HG03439 (cell line): Measurements from ENCODE around the gene MAGEF1.

Experiments used
- ATAC-seq: cut with Tn5 transposase; IDR thresholded peaks from one replicate; pipeline ENCODE4 v1.9.1; 2021; ENCODE audit warnings: mild to moderate bottlenecking, moderate library complexity; ENCODE audit not compliant: unreplicated experiment

Gene MAGEF1

GRCh38 chr3:184690192-184690883 lies 21.5 kb downstream of the MAGEF1 start:
- no peak for ATAC-seq

DNA sequence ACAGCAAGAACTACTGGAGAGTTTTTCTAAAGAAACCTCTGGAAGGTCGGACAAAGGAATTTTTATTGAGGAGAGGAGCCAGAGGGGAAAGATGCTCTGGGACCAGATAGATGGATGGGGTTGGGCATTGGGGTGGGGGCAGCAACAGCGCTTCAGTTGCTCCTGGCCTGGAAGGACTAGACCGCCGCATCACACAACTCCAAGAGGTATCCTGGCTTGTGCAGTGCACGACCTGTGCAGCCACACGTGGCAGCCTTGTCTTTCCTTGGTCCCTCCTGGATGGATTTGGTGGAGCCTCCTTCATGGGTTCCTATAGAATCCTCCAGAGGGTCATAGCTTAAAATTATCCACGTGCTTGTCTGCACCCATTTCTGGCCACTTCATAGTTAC lies 23.0 kb downstream of the MAGEF1 start:
- no peak for ATAC-seq

DNA sequence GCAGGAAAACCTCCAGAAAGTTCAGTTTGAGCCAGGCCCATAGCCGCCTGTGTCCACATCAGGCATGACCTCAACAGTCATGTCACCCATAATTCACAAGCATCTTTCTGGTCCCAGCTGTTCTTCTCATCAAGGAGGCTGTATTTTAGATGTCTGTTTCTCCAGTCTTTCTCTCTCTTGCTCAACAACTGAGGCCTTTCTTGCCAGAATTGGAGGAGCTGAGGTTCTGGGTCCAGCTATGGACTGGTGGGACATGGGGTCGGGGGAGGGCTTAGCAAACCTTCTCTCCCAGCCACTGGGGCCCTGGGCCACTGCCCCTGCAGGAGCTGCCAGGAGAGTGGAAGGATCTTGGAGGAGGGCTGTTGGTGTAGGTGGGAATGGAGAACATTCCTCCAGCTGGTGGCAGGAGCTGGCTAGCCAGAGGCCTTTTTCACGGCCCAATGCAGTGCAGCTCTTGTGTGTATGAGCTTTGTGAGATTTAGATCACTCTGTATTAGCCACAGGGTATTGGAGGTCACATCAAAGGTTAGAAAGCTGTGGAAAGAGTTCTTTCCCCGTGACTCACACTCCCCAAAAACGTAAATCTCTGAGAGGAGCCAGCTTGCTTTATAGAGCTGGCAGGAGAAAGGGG lies 23.5 kb downstream of the MAGEF1 start:
- no peak for ATAC-seq

- no peak for ATAC-seq
Measured at GRCh38 chr3:184687363-184688015, 24.4 kb downstream of the MAGEF1 start.

- no peak for ATAC-seq
Measured at GRCh38 chr3:184685646-184686045, 26.2 kb downstream of the MAGEF1 start.

DNA sequence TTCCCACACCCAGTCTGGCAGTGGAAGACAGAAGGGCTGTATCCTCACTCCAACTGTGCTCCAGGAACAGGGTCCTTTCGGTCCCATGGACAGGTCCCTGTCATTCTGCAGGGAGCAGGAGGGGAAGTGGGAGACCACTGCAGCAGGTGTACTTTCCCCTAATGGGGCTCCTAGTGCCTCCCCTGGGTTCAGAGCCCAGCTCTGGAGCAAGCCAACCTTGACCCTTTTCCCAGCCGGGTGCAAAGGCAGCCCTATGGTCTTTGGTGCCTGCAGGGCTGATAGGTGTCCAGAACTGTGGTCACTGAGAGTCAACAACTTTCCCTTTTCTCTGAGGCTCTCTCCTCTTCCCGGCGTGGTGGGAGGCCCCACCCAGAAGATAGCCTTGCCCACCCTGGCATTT lies 26.8 kb downstream of the MAGEF1 start:
- ATAC-seq: no peak

GRCh38 chr3:184683900-184684560 lies 27.8 kb downstream of the MAGEF1 start:
- ATAC-seq: no peak

DNA sequence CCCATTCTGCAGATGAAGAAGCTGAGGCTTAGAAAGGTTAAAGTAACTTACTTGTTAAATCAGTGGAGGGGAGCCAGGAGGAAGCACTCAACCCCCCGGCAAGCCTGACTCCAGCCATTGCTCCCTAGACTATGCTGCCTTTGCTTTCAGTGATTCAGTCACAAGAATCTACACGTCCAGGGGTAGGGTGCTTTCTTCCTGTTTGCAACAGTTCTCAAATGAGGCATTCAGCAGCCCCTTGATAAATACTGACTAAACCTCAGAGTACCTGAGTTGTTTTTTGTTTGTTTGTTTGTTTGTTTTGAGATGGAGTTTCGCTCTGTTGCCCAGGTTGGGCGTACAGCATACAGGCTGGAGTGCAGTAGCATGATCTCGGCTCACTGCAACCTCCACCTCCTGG lies 28.6 kb downstream of the MAGEF1 start:
- ATAC-seq: no peak

- no peak for ATAC-seq
Measured at GRCh38 chr3:184682671-184683070, 29.2 kb downstream of the MAGEF1 start.

DNA sequence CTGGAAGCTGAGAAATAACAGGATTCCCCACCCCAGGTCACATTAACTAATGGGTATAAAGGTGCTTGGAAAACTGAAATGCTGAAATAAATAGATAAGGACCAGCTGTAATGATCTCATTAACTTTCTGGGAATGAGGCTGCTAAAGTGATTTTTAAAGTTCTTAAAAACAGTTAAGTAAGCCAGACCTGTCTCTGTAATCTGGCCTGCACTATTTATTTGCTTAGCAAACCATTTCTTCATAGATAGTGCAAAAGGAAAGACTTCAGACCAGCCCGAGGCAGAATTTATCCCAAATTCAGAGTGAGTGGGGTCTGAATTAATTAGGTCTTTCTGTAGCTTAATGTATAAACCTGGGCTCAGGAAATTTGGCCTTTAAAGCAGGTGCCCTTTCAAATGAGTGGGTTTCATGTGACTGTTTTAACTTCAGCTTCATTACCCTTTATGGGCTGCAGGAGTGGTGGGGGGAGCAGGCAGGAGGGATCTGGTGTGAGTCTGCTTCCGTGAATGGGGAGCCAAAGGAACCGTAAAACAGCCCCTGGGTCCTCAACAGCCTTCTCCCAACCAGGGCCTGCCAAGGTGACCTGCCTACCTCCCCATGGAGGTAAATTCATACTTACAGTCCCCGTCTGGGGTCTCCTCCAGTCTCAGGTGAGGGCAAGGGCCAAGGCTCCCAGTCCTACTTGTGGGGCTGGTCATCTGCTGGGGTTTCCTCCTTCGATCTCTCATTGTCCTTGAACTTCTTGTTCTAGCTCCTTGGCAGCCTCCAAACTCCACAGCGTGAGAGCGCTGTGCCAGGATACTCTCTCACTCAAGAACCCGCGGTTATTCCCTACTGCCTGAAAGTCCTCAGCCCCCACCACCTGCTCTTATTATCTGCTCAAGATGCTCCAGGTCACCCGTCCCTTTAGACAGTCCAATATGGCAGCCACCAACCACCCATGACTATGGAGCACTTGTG lies 31.2 kb downstream of the MAGEF1 start:
- no peak for ATAC-seq

DNA sequence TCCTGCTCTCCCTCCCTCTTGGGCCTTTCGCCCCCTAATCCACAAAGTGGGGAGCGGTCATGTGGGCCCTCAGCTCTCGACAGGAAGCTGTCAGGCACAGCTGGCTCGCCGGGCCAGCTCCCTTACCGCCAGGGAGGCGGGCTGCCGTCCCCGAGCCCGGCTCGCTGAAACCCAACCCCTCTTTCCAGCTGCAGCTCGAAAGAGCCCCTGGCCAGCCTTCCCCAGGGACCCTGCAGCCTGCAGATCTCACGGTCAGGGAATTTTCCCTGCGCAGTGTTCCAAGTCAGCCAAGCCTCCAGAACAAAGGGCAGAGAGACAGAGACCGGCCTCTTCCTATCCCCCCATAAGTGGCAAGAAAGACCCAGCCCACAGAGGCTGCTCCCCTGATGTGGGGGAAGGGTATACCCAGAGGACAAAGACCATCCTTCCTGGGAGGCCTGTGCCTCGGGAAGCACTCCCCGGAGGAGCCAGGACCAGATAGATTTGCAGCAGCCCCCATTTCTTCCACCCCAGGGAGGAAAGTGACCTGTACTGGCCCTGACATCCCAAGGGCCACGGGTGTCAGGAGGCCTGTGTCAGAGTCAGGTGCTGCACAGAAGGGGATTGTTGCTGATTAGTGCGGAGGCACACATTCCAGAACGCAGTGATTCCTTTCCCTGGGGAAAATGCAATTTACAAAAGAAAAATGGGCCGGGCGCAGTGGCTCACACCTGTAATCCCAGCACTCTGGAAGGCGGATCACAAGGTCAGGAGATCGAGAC lies 32.6 kb downstream of the MAGEF1 start:
- no peak for ATAC-seq

- no peak for ATAC-seq
Measured at GRCh38 chr3:184678317-184679055, 33.4 kb downstream of the MAGEF1 start.

GRCh38 chr3:184677344-184678316 lies 34.2 kb downstream of the MAGEF1 start:
- ATAC-seq: no peak

- ATAC-seq: no peak
Measured at GRCh38 chr3:184676927-184677326, 34.9 kb downstream of the MAGEF1 start.

- ATAC-seq: no peak
Measured at GRCh38 chr3:184674626-184675025, 37.2 kb downstream of the MAGEF1 start.

DNA sequence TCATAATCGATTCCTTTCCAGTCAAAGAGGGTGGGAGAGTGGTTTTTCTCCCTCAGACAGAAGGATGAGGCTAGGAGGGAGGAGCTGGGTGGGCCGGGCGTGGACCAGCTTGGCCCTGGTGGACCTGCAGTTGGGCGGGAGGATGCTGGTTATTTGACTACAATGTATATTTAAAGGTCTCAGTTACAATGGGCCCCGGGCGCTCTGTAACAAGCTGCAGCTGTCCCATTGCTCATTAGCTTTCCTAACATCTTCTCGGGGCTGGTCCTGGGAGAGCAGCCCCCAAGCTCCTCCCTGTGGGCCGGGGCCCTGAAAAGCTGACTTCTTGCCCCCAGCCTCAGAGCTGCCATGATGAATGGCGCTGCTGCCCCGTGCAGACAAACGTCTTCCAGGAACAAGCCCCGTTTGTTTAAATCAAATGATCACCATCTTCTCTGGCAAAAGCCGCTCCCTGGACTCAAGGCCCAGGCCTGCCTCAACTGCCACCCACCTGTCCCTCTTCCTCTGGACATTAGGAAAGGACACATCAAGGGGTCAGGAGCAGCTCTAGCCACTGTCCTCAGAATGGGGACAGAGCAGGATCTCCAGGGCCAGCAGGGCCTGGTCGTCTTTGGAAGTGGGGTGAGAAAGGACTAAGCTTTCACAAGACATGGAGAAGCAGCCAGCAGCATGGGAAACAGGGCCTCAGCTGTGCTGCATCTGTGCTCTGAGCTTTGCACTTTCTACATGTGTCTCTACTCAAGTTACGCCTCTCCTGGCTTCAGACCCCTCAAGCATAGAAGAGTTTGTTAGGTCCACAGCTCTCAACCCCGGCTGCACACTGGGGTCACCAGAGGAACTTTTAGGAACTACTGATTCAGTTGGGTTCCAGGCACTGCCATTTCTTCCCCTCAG lies 38.6 kb downstream of the MAGEF1 start:
- ATAC-seq: no peak

DNA sequence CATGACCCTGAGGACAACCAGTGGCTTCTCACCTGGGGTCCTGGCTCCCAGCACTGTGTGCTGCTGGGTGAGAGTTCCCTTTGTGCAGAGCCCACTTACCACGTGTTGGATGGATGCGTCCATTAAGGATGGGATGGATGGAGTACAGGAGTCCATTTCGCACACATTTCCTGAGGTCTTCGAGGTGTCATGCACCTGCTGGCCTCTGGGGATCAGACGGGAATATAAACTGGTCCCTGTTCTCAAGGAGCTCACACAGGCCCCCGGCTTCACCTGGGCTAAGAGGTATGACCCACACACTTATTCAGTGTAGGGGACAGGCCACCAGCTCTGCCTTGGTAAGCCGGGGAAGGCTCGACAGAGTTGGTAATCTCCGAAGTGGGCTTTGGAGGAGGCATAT lies 39.5 kb downstream of the MAGEF1 start:
- ATAC-seq: no peak
